HG02884 (cell line): ENCODE data around the gene CFL1.
"Not testable (repeated sequence)": the region's sequence is repeated elsewhere in the genome, so short reads cannot be mapped to it uniquely, and the experiment has no call there.

Experiments used
- ATAC-seq: cut with Tn5 transposase; IDR thresholded peaks from one replicate; pipeline ENCODE4 v1.9.1; 2021; ENCODE audit warnings: mild to moderate bottlenecking, moderate library complexity; ENCODE audit not compliant: unreplicated experiment

Gene CFL1

GRCh38 chr11:65844231-65844872 lies 13.6 kb downstream of the CFL1 start:
- no peak for ATAC-seq

DNA sequence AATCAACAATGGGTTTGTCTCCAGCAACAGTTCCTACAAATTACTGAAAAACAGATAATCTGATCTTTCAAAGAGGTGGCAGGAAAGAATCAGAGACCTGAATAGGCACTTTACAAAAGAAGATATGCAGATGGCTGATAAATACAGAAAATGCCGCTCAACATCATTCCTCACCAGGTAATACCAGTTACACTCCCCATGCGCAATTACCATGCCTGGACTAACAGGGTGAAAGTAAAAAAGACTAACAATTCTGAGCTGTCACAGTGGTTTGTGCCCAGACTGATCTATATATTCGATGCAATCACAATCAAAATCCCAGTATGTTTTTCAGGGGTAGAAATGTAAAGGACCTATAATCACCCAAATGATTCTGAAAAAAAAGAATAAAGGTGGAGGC lies 14.2 kb downstream of the CFL1 start:
- ATAC-seq = no peak

DNA sequence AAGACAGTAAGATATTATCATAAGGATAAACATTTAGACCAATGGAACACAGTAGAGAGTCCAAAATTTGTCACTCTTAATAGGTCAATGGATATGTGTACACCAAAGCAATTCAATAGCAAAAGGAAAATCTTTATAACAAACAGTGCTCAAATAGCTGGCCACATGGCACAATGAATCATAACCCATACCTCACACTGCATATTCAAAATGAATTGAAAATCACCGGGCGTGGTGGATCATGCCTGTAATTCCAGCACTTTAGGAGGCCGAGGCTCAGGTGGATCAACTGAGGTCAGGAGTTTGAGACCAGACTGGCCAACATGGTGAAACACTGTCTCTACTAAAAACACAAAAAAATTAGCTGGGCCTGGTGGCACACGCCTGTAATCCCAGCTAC lies 15.8 kb downstream of the CFL1 start:
- no peak for ATAC-seq

- ATAC-seq = no peak
Measured at GRCh38 chr11:65834202-65834601, 23.8 kb downstream of the CFL1 start.

DNA sequence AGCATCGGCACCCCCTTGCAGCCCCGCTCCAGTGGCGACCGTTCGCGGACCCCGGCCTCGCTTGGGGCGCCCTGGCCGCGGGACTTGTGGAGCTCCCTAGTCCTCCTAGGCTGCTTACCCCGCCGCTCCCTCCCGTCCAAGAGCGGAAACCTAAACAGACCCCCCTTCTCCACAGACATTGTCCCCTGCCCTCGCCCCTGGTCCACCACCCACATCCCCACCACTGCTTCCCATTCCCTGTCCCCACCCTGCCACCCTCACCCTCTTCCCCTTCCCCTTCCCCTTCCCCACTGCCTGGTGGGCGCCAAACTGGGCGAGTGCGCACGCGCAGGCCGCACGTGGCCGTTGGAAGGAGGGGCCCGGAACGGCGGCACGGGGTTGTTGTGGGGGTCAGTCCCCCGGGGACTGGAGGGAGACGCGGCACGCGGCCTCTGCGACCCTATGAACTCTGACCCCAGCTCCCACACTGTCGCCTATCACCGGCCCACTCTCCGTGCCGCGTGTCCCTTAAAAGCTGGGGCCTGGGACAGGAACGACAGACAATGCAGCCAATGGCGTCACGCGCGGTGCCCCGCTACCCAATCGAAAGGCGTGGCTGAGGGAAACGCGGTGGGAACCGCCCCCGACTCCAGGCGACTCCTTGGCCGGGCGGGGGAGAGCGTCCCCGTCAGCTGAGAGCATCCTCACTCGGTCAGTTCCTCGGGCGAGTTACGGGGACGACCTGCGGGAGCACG lies 24.5 kb downstream of the CFL1 start, which contains the start of gene SNX32:
Gene SNX32 (plus strand): TSS at position 667 of the 734 bp plus-strand sequence. CDS start 103 bp downstream, outside the sequence.
- ATAC-seq = peak; percentile 69

DNA sequence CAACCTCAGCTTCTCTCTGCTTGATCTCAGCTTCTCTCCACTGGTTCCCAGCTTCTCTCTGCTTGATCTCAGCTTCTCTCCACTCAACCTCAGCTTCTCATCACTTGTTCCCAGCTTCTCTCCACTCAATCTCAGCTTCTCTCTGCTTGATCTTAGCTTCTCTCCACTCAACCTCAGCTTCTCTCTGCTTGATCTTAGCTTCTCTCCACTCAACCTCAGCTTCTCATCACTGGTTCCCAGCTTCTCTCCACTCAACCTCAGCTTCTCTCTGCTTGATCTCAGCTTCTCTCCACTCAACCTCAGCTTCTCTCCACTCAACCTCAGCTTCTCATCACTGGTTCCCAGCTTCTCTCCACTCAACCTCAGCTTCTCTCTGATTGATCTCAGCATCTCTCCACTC lies 25.7 kb downstream of the CFL1 start:
- not testable (repeated sequence) for ATAC-seq

- ATAC-seq = no peak
Measured at GRCh38 chr11:65829459-65829858, 28.5 kb downstream of the CFL1 start.

GRCh38 chr11:65826984-65827735 lies 30.8 kb downstream of the CFL1 start:
- ATAC-seq = no peak

DNA sequence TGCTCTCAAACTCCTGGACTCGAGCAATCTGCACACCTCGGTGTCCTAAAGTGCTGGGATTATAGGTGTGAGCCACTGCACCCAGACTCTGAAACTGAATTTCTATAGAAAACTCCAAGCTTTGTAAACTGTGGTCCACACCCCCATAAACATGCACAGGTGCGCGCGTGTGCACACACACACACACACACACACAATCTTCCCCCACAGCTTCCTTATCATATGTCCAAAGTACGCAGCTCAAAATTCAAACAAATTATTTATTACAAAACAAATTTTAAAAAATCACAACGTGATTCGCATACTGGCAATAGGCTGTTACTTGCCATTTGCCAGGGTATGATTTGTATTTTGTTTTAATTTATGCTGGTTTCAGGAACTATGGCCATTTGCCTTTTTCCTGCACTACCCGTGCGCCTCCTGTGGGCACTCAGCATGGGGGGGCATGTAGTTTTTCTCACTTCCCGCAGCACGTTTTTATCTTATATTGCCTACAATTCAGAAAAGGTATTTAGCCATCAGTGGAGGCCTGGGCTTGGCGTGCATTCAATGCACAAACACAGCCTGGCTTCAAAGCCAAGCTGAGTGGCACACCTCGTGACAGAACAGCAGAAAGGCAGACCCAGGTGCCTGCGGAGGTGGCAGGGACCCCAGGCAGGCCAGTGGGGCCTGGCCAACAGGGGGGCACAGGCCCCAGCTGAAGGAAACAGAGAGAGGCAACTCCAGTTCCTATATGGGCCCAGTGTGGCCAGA lies 35.0 kb downstream of the CFL1 start:
- no peak for ATAC-seq

DNA sequence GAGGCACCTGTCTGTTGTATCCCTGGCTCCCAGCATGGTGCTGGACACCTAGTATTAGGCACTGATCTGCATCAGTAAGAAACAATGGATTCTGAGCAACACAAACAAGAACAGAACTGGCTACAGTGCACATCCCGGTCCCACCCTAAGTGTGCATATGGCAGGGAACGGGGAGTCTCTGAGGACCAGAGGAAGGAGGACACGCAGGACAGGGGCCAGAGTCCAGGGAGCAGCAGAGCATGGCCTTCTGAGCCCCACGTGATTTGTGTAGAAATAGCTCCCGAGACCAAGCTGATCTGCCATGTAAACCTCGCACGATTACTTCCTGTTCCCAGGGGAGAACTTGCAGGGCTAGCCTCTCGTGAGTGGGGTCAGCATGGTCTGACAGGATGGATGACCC lies 36.9 kb downstream of the CFL1 start:
- no peak for ATAC-seq

GRCh38 chr11:65817835-65818680 lies 39.9 kb downstream of the CFL1 start:
- peak; percentile 55 for ATAC-seq

GRCh38 chr11:65817312-65817834 lies 40.6 kb downstream of the CFL1 start:
- ATAC-seq = no peak

- no peak for ATAC-seq
Measured at GRCh38 chr11:65816696-65817095, 41.3 kb downstream of the CFL1 start.

GRCh38 chr11:65814986-65815565 lies 42.9 kb downstream of the CFL1 start:
- no peak for ATAC-seq

GRCh38 chr11:65814131-65814985 lies 43.6 kb downstream of the CFL1 start:
- ATAC-seq = no peak

GRCh38 chr11:65811764-65812475 lies 46.1 kb downstream of the CFL1 start:
- ATAC-seq = no peak

DNA sequence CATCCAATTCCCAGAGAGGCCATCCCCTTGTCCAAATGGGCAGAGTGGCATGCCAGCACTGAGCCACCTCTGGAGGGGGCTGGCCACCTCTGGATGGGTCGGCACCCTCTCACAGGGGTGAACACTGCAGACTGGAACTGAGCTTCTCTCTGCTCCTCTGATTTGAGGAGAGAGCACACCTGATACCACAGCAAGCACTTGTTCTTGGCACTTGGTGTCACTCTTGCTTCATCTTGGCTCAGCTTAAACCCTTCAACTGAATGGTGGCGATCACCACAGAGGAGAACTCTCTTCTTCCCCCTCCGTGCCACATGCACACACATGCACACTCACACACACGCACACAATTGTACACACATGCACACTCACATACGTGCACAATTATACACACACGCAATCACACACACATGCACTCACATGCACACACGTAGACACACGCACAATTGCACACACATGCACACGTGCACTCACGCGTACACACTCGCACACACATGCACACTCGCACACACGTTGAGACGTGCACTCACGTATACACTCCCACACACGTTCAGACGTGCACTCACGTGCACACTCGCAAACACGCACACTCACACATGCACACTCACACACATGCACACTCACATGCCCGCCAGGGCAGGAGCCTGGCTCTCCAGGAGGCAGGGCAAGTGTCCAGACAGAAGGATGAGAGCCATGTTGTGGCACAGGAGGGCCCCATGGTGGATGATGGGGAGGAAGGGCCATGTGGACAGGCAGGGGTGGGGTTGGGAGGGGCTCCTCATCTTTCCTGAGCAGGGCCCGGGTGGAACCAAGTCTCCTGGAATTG lies 47.7 kb downstream of the CFL1 start:
- no peak for ATAC-seq
